GM23248 (cell line): ENCODE results near the gene ADGRG2.

Source experiments
- EZH2 ChIP-seq: fragments of 200-600 bp; sonication (generic); IDR thresholded peaks from 2 replicates; pipeline ENCODE4 v1.6.1; 2018; ENCODE audit warnings: antibody characterized with exemption, mild to moderate bottlenecking; ENCODE audit not compliant: insufficient read depth, poor library complexity, severe bottlenecking
- EZH2phosphoT487 ChIP-seq: fragments of 200-600 bp; sonication (generic); IDR thresholded peaks from 2 replicates; pipeline ENCODE4 v1.6.1; 2018; ENCODE audit warnings: antibody characterized with exemption, moderate library complexity, mild to moderate bottlenecking, low read depth; ENCODE audit not compliant: insufficient read depth

GRCh38 chrX:19040373-19040772, 81.9 kb downstream of the ADGRG2 start:
- no peak for TF ChIP-seq EZH2phosphoT487
- TF ChIP-seq EZH2 = no peak
